Pancreas (tissue), 10 donors: ENCODE results near the gene LMOD2. TPM values are rescaled to one million over a fixed set of nuclear protein-coding genes. Genes with fewer than 3 reads are reported as not detected.

Experiments used
- ATAC-seq, 4 donors: fragments of 200-7000 bp; cut with Tn5 transposase; one replicate each; pipeline versions ENCODE4 v1.8.0 to v1.9.1; 2020; ENCODE audit warnings: mild to moderate bottlenecking in 4 of 4, moderate library complexity in 4 of 4
- DNase-seq, 6 donors: peaks; one replicate each; pipeline ENCODE4 v3.0.0-alpha.2; 2020
- FAIRE-seq: peaks from 2 replicates; lab custom pipeline; 2012; peaks lifted over from hg19 to GRCh38; lab: Jason Lieb, UNC
- H3K27ac ChIP-seq, 4 donors: fragments of 200-600 bp; sonication (generic); 1 replicate in 3 of 4; 2 replicates in 1 of 4; pipeline versions ENCODE4 v1.5.0 to v1.8.0; 2020
- H3K27me3 ChIP-seq, 4 donors: fragments of 200-600 bp; one replicate each; pipeline ENCODE4 v1.8.0; 2021
- H3K36me3 ChIP-seq, 3 donors: fragments of 200-600 bp; sonication (generic) in 1 of 3; one replicate each; pipeline versions ENCODE4 v1.5.0 to v1.8.0; 2020 to 2021
- H3K4me1 ChIP-seq, 3 donors: fragments of 200-600 bp; one replicate each; pipeline ENCODE4 v1.8.0; 2021
- H3K4me3 ChIP-seq, 4 donors: fragments of 200-600 bp; sonication (generic) in 2 of 4; one replicate each; pipeline versions ENCODE4 v1.5.0 to v1.8.0; 2020 to 2021
- H3K9me3 ChIP-seq, 4 donors: fragments of 200-600 bp; one replicate each; pipeline ENCODE4 v1.8.0; 2021
- CTCF ChIP-seq, 4 donors: fragments of 200-600 bp; sonication (generic) in 3 of 4; IDR thresholded peaks; one replicate each; pipeline versions ENCODE4 v1.5.0 to v1.8.0; 2021; ENCODE audit warnings: antibody characterized with exemption in 4 of 4
- WGBS, 2 donors: extraction: QIAGEN DNeasy Blood & Tissue Kit; methylation state at CpG; one replicate each; pipeline ENCODE4 v1.1.7; 2013; 5-methylcytosine and 5-hydroxymethylcytosine counted together
- intact Hi-C, 3 donors: fragments of 100-400 bp; cut with DNase I; formaldehyde crosslinking; loops; one replicate each; pipeline versions ENCODE4 v1.11.1 to v1.14.2; 2022
- polyA plus RNA-seq, 2 donors: library from polyadenylated mRNA; stranded (reverse); fragments of 200-250 nt; gene quantifications; one replicate each; pipeline ENCODE4 v1.2.3, GENCODE V29; 2013
- total RNA-seq, 6 donors: library from RNA; stranded (reverse); fragmentation: NEBNext Ultra II Directional in 4 of 6; extraction: Animal tissue kit (Norgen Biotek cat#: 25700) in 4 of 6; gene quantifications; one replicate each; pipeline versions ENCODE4 v1.2.1 to v1.2.4, GENCODE V29; 2021 to 2023
- donor health status: healthy with polysubstance abuse.
- donor health status: DM: no; HTN: no; CAD: no; lungs with moderate emphysema.
- donor health status: DM: no; HTN: no; CAD: no.
- donor health status: control.
- donor health status: control.
- donor health status: Bipolar disorder and iron deficiency.
- donor health status: DM: yes; HTN: yes; CAD: no.
- donor health status: DM: no; HTN: no; CAD: no.
- donor health status: DM: no; HTN: no; CAD: no.
- donor health status: DM: yes; HTN: yes; CAD: no.

LMOD2 gene
- total and polyA plus RNA-seq, 8 donors: 0.55 TPM; not detected in 7

DNA sequence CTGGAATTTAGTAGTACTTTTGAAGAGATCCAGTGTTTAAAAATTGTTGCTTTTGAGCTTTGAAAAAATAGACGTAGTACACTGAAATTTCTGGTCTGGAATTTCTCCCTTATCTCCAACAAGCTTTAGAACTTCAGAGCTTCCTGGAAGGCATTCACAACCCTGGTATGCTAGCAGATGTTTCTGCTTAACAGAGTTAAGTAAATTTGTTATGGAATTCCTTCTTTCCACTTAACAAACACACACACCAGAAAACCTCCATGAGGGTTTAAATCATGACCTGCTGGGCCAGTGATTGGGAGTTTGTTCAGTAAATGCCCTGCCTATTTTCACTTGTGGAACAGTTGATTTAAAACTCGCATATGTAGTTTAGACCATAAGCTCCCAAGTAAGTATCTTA lies 40.3 kb upstream of the LMOD2 start:
- Histone ChIP-seq H3K4me3 (no peak overlapping the region), H3K27ac (no peak overlapping the region), H3K9me3 (no peaks in the 10 kb centered on the region), H3K4me1 (no peaks in the 10 kb centered on the region), H3K36me3 (no peaks in the 10 kb centered on the region), H3K27me3 (no peaks in the 10 kb centered on the region)
- no peak for FAIRE-seq
- no peak for DNase-seq
- ATAC-seq: peak in 2 of 4 donors; percentile 19 to 71
- 40 to 49% methylated on average over 2 of the region's 2 CpGs for WGBS, 2 donors
- no peak for TF ChIP-seq CTCF (IDR thresholded peaks at IDR 0.05)
- intact Hi-C loops: no loop called here

- no peak for TF ChIP-seq CTCF (IDR thresholded peaks at IDR 0.05)
- Histone ChIP-seq H3K9me3 (no peaks in the 10 kb centered on the region), H3K27me3 (no peaks in the 10 kb centered on the region), H3K27ac (no peak overlapping the region), H3K36me3 (no peaks in the 10 kb centered on the region), H3K4me1 (no peaks in the 10 kb centered on the region), H3K4me3 (no peak overlapping the region)
- DNase-seq (no peak), ATAC-seq (no peak), FAIRE-seq (no peak)
- intact Hi-C loops: no loop called here
These were observed 39.4 kb upstream of the LMOD2 start for GRCh38 chr7:123616223-123616622.

- intact Hi-C loops: no loop called here
- 79 to 86% methylated on average over 4 of the region's 4 CpGs for WGBS, 2 donors
- no peak for TF ChIP-seq CTCF (IDR thresholded peaks at IDR 0.05)
These were observed 34.0 kb upstream of the LMOD2 start for GRCh38 chr7:123621707-123622106.

DNA sequence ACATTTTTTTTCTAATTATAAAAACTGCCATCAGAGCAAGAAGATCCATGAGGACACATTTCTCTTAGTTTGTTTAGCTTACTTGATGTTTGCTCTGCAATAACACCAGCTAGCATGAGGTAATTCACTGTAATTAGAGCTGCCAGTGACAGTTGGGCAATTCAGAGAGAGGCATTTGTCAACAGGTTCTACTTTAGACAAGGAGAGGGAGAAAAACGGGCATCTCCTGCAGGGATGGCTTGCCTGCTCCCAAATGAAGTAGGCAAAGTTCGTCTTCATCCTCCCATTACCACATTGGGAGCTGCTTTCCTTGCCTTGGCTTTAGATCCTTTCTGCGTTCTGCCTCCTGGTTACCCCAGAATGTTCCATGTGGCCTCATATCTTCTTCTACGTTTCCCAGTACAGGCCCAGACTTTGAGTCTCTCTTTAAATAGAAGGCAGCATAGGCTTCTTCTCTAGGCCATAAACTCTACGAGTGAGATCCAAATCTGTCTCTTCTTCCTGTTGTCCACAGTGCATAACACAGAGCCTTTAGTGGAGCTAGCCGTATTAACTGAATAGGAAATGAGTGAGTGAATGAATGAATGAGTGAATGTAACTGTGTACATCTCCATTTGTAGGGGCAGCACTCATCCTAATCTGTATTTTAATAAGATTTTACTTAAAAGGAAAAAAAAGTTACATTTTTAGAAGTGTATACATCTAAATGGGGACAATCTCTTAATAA lies 32.8 kb upstream of the LMOD2 start:
- H3K27ac ChIP-seq: no peak overlapping the region
- no peaks in the 10 kb centered on the region for H3K36me3 ChIP-seq
- no peaks in the 10 kb centered on the region for H3K4me1 ChIP-seq
- FAIRE-seq (no peak), DNase-seq (no peak), ATAC-seq (peak in 3 of 4 donors; percentile 50 to 90 (median 77))
- WGBS, 2 donors: 76 to 78% methylated on average over 6 of the region's 6 CpGs
- no peak overlapping the region for H3K4me3 ChIP-seq
- H3K9me3 ChIP-seq: no peaks in the 10 kb centered on the region
- no peaks in the 10 kb centered on the region for H3K27me3 ChIP-seq
- intact Hi-C loops: no loop called here
- no peak for TF ChIP-seq CTCF (IDR thresholded peaks at IDR 0.05)

More at GRCh38 chr7:123621707-123622106, 34.0 kb upstream of the LMOD2 start:
- Histone ChIP-seq H3K4me3 (no peak overlapping the region), H3K27ac (no peak overlapping the region), H3K4me1 (no peaks in the 10 kb centered on the region), H3K9me3 (no peaks in the 10 kb centered on the region), H3K36me3 (no peaks in the 10 kb centered on the region), H3K27me3 (no peaks in the 10 kb centered on the region)
- no peak for FAIRE-seq
- no peak for ATAC-seq
- DNase-seq: no peak

DNA sequence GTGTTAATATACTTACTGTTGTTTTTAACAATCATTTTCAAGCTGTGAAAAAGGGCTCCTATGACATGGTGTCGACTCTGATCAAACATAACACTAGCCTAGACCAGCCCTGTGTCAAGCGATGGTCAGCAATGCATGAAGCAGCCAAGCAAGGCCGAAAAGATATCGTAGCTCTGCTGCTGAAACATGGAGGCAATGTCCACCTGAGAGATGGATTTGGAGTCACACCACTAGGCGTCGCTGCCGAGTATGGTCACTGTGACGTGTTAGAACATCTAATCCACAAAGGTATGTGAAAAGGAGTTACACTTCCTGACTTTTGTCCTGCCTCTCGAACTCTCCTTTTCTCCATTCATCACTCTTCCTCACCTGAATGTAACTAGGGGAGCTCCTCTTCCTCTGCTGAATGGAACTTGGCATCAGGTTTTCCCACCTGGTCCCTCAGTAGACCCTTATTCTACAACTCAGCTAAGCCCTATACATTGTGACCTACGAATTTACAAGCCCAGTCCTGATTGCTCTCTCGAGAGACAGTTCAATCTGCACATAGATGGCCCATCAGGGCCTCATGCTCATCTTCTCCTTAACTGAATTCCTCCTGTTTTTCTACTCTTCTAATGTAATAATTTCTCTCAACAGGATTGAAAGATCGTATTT lies 31.0 kb upstream of the LMOD2 start:
- ATAC-seq: peak; percentile 59 to 84 (median 76)

More for the DNA sequence above, 31.0 kb upstream of the LMOD2 start:
- WGBS, 2 donors: 44 to 59% methylated on average over 12 of the region's 12 CpGs
- FAIRE-seq (no peak), DNase-seq (peak; percentile 37 to 87 (median 68))
- Histone ChIP-seq H3K4me3 (no peak overlapping the region), H3K9me3 (no peaks in the 10 kb centered on the region), H3K27me3 (no peaks in the 10 kb centered on the region), H3K36me3 (no peaks in the 10 kb centered on the region), H3K4me1 (no peaks in the 10 kb centered on the region), H3K27ac (no peak overlapping the region)
- intact Hi-C loops: no loop called here
- peak; percentile 35 to 51 (median 48) for TF ChIP-seq CTCF (IDR thresholded peaks at IDR 0.05)
